GM18507 (cell line): Measurements from ENCODE around the gene MRPS18A.
"Not testable (repeated sequence)": the region's sequence is repeated elsewhere in the genome, so short reads cannot be mapped to it uniquely, and the experiment has no call there.

Experiments
- DNase-seq: peaks from one replicate; pipeline ENCODE4 v3.0.0; 2011; ENCODE audit warnings: low read depth; ENCODE audit not compliant: insufficient read length; ENCODE audit errors: extremely low spot score
- FAIRE-seq: peaks from 2 replicates; lab custom pipeline; 2011; peaks lifted over from hg19 to GRCh38; lab: Jason Lieb, UNC

Gene MRPS18A

DNA sequence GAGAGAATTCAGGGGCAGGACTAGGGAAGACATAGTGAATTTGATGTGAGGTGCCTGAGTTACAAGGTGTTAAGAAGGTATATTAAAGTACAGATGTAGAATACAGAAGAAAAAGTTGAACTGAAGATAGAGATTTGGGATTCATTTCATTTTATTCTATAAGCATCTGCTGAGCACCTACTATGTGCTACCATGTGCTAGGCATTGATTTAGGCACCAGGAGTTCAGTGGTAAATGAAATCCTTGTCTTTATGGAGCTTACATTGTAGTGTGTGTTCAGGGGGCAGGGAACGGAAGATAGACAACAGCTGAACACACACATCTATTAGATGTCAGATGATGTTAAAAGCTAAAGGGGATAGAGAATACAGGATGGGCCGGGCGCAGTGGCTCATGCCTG, 40.0 kb downstream of the MRPS18A start:
- no peak for FAIRE-seq
- DNase-seq: no peak

DNA sequence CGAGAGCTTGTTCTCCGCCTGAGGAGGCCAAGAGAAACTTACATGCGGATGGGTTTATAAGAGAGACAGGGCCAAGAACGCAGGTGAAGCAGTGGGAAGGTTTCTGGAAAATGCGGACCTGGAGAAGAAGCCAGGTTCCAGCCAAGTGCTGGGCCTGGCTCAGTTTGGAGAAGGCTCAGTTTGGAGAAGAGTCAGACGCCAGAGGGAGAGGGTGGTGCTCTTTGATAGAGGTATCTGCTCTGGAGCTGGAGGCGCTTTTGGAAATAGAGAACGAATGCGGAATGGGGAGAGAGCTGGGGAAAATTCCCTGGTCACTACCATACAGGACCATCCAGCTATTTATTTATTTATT, 42.0 kb downstream of the MRPS18A start:
- no peak for DNase-seq

DNA sequence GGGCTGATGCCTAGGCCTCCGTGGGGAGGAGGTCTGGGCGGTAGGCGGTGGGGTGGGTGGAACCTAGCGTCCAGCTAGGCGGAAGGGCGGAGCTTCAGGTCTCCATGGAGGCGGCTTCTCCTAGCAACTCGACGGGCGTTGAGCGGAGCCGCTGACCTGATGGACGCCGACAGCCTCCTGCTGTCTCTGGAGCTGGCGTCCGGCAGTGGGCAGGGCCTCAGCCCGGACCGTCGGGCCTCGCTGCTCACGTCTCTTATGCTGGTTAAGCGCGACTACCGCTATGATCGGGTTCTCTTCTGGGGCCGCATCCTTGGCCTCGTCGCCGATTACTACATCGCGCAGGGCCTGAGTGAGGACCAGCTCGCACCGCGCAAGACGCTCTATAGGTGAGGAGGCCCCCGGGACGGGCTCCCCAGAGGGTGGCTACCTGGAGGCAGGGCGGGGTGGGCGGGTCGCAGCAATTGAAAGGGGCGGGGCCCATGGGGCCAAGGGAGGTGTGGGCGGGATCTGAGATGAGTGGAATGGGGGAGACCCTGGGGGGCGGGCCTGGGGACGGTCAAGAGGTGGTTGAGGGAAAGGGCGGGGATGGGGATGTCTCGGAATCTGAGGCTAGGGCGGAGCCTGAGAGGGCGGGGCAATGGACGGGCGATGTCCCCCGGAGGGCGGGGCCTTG, 42.5 kb downstream of the MRPS18A start, which contains the start of gene RSPH9:
TSS of gene RSPH9 (plus strand) at position 97 of the 673 bp plus-strand sequence. CDS start at position 160, 63 bp downstream.
- no peak for DNase-seq
- peak; percentile 62 for FAIRE-seq

More for the DNA sequence above, 42.0 kb downstream of the MRPS18A start:
- FAIRE-seq: no peak

- FAIRE-seq (no peak), DNase-seq (no peak)
These were observed 47.4 kb downstream of the MRPS18A start for GRCh38 chr6:43639984-43640800.

GRCh38 chr6:43636308-43636659, 51.3 kb downstream of the MRPS18A start:
- FAIRE-seq: no peak

GRCh38 chr6:43635387-43636307, 51.9 kb downstream of the MRPS18A start, which contains the start of gene MAD2L1BP:
Gene MAD2L1BP, plus strand, starts transcription at chr6:43635840. Its CDS starts 36 bp downstream, at chr6:43635876.
- peak; percentile 81 for FAIRE-seq
- peak; percentile 71 for DNase-seq

More at GRCh38 chr6:43636308-43636659, 51.3 kb downstream of the MRPS18A start:
- DNase-seq: no peak

- DNase-seq (no peak), FAIRE-seq (no peak)
These were observed 52.8 kb downstream of the MRPS18A start for GRCh38 chr6:43634702-43635303.

DNA sequence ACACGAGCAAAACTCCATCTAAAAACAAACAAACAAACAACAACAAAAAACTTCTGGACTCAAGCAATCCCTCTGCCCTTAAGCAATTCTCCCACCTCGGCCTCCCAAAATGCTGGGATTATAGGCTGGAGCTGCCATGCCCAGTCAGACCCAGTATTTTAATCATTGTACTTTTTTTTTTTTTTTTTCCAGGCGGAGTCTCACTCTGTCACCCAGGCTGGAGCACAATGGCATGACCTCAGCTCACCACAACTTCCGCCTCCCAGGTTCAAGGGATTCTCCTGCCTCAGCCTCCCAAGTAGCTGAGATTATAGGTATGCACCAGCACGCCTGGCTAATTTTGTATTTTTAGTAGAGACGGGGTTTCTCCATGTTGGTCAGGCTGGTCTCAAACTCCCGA, 54.6 kb downstream of the MRPS18A start:
- not testable (repeated sequence) for DNase-seq, FAIRE-seq

GRCh38 chr6:43630980-43631619, 56.5 kb downstream of the MRPS18A start:
- FAIRE-seq: no peak
- DNase-seq: no peak

GRCh38 chr6:43629505-43630300, 57.9 kb downstream of the MRPS18A start:
- DNase-seq (peak; percentile 90), FAIRE-seq (peak; percentile 97)

DNA sequence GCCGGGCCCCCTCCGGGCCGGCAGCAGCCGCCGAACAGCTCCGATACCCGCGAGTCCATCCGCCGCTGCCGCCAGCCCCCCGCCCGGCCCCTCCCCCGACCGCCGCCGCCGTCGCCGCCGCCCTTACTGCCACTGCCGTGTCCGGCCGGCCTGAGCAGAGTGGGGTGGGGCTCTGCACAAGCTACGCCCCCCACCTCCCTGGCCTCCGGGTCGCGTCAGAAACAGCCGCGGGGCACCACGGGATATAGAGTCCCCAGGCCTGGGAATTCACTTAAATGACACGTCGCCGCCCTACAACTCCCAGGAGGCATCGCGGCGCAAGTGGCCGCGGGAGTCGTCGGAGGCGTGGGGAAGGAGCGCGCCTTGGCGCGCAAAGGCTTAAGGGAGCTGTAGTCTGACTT, 58.5 kb downstream of the MRPS18A start, which contains the start of gene GTPBP2:
TSS of gene GTPBP2 (minus strand) at position 161 of the 401 bp plus-strand sequence. CDS start at position 59, 102 bp downstream.
- peak; percentile 91 for FAIRE-seq
- DNase-seq: peak; percentile 87

DNA sequence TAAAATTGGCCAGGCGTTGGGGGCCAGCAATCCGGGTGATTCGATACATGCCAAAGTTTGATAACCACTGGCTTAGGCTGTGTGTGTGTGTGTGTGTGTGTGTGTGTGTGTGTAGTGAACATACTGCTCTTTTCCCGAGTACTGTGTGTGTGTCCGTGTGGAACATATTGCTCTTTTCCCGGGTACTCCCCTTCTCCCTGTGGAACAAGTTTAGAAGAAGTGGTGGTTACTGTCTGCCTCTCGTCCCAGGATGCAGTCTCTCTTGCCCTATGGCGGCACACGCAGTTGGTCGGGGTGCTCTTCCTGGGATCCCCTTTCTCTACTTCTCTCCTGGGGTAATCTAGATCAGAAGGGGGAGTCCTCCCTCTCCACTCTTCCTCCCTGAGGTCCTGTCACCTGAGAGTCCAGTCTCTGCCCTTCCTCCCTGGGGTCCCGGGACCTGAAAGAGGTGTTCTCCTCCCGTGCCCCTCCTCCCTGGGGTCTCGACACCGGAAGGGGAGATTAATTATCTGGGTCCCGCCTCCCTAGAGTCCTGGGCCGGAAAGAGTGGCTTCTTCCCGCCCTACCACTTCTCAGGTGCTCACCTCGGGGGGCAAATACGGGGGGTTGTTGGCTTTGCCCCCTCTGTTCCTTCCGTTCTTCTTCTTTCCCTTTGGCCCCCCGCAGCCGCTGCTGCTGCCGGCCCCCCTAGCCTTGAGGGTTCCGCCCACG, 59.0 kb downstream of the MRPS18A start:
- FAIRE-seq (peak; percentile 53), DNase-seq (peak; percentile 18)

- FAIRE-seq (no peak), DNase-seq (no peak)
These were observed 60.4 kb downstream of the MRPS18A start for GRCh38 chr6:43627008-43627825.

DNA sequence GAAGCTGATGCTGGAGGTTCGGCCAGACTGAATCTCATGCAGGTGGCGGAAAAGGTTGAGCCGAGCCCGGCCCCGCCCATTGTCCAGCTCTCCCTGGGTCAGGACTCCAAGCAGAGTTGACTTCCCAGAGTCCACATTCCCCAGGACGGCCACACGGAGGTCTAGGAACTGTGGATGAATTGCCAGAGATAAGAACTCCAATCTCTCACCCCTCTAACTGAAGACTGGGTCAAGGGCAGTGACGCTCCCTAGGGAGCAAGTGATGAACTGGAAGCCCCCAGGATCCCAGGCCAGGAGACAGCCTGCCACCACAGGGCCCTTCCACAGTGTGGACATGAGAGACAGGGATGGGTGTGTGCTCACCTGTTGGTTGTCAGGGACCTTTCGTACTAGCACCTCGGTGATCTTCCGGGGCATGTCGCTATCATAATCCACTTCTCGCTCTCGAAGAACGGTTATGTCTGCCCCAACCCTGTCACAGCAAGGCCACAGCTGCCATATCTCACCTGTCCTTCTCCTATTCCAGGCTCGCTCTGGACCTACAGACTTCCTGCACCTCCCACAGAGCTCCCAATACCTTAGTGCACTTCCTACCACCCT, 62.1 kb downstream of the MRPS18A start:
- FAIRE-seq: no peak
- DNase-seq: no peak

- no peak for DNase-seq
- FAIRE-seq: no peak
These were observed 62.8 kb downstream of the MRPS18A start for GRCh38 chr6:43624786-43625288.
